Keratinocyte (primary cell): ENCODE measurements around the gene EBF3. TPM values are rescaled to one million over a fixed set of nuclear protein-coding genes. Genes with fewer than 3 reads are reported as not detected.

ENCODE experiments used
- DNase-seq: peaks from one replicate; pipeline ENCODE4 v3.0.0-alpha.2; 2011; ENCODE audit warnings: low read depth, missing footprints, low spot score
- FAIRE-seq: peaks from 2 replicates; lab custom pipeline; 2011; peaks lifted over from hg19 to GRCh38; lab: Jason Lieb, UNC
- H2AFZ ChIP-seq: 2 replicates; pipeline ENCODE4 v1.6.0; 2012; ENCODE audit warnings: low read length, control low read depth, inconsistent platforms; ENCODE audit not compliant: control insufficient read depth
- H3K27ac ChIP-seq: 2 replicates; pipeline ENCODE4 v1.5.1; 2011; ENCODE audit warnings: low read length; ENCODE audit not compliant: control insufficient read depth, insufficient read depth
- H3K27me3 ChIP-seq: 3 replicates; pipeline ENCODE4 v1.6.0; 2011; ENCODE audit warnings: low read length; ENCODE audit not compliant: control insufficient read depth, insufficient read depth; ENCODE audit errors: extremely low read depth
- H3K36me3 ChIP-seq, 2 experiments: 2 replicates in 1 of 2; 3 replicates in 1 of 2; pipeline ENCODE4 v1.5.1; 2011; ENCODE audit warnings: low read length in 2 of 2, mild to moderate bottlenecking in 1 of 2; ENCODE audit not compliant: control insufficient read depth in 2 of 2, insufficient read depth in 2 of 2; ENCODE audit errors: extremely low read depth in 1 of 2
- H3K4me1 ChIP-seq: 3 replicates; pipeline ENCODE4 v1.5.1; 2011; ENCODE audit warnings: low read length; ENCODE audit not compliant: control insufficient read depth, insufficient read depth; ENCODE audit errors: extremely low read depth
- H3K4me2 ChIP-seq: 3 replicates; pipeline ENCODE4 v1.6.0; 2011; ENCODE audit warnings: low read depth, low read length; ENCODE audit not compliant: control insufficient read depth, insufficient read depth; ENCODE audit errors: extremely low read depth
- H3K4me3 ChIP-seq, 3 experiments: fragments of 200-600 bp in 1 of 3; sonication (generic) in 1 of 3; 2 replicates in 2 of 3; 3 replicates in 1 of 3; pipeline ENCODE4 v1.5.1; 2011 to 2016; ENCODE audit warnings: low read length in 3 of 3, mild to moderate bottlenecking in 3 of 3, control low read depth in 2 of 3, inconsistent platforms in 1 of 3, low read depth in 1 of 3, mixed read lengths in 1 of 3, mixed run types in 1 of 3, moderate library complexity in 1 of 3; ENCODE audit not compliant: control insufficient read depth in 2 of 3, insufficient read depth in 2 of 3; ENCODE audit errors: extremely low read depth in 1 of 3
- H3K79me2 ChIP-seq: 2 replicates; pipeline ENCODE4 v1.6.0; 2012; ENCODE audit warnings: low read length; ENCODE audit not compliant: control insufficient read depth, insufficient read depth
- H3K9ac ChIP-seq: 3 replicates; pipeline ENCODE4 v1.6.0; 2011; ENCODE audit warnings: low read length; ENCODE audit not compliant: control insufficient read depth, insufficient read depth; ENCODE audit errors: extremely low read depth
- H3K9me1 ChIP-seq: 3 replicates; pipeline ENCODE4 v1.6.0; 2011; ENCODE audit warnings: low read length; ENCODE audit not compliant: control insufficient read depth, insufficient read depth; ENCODE audit errors: extremely low read depth
- H3K9me3 ChIP-seq: 2 replicates; pipeline ENCODE4 v1.5.1; 2012; ENCODE audit warnings: low read depth, low read length; ENCODE audit not compliant: control insufficient read depth
- H4K20me1 ChIP-seq: 3 replicates; pipeline ENCODE4 v1.6.0; 2011; ENCODE audit warnings: low read length; ENCODE audit not compliant: control insufficient read depth, insufficient read depth; ENCODE audit errors: extremely low read depth
- CTCF ChIP-seq, 3 experiments: IDR thresholded peaks in 1 of 3; conservative IDR thresholded peaks in 1 of 3; optimal IDR thresholded peaks in 1 of 3; 2 replicates in 2 of 3; 3 replicates in 1 of 3; pipeline versions ENCODE3 to v1.5.1; 2011; ENCODE audit warnings: low read length in 3 of 3, mild to moderate bottlenecking in 3 of 3, moderate library complexity in 2 of 3, control low read depth in 1 of 3, inconsistent platforms in 1 of 3; ENCODE audit not compliant: insufficient read depth in 2 of 3; ENCODE audit errors: extremely low read depth in 1 of 3
- EZH2 ChIP-seq: IDR thresholded peaks from one replicate; pipeline ENCODE4 v1.6.1; 2012; ENCODE audit warnings: inconsistent platforms, mild to moderate bottlenecking, low read length, moderate library complexity
- dilution Hi-C: fragments of 300-500 bp; cut with MboI; formaldehyde crosslinking; loops from one replicate; pipeline ENCODE4 v1.7.0; 2020; ENCODE audit warnings: low sequenced_read_pairs; ENCODE audit not compliant: extremely low pct_ligation_motif_present
- polyA plus RNA-seq, 5 experiments: library from polyadenylated mRNA; depleted of rRNA in 3 of 5; stranded (reverse) in 3 of 5; stranded (forward) in 1 of 5; unstranded in 1 of 5; fragments of >200 nt; gene quantifications; 1 replicate in 1 of 5; 2 replicates in 3 of 5; 3 replicates in 1 of 5; pipeline versions ENCODE4 v1.2.1 to v1.2.3, GENCODE V29; 2011 to 2012; ENCODE audit warnings: missing spikeins in 2 of 5, low read depth in 1 of 5, low replicate concordance in 1 of 5

The EBF3 gene
- polyA plus RNA-seq, 1 donor (not counting 4 experiments of a cell fraction or from before 2014, with no cell fraction given) = not detected

- no peaks in the 10 kb centered on the region for H3K4me1 ChIP-seq
- H3K9me3 ChIP-seq = no peaks in the 10 kb centered on the region
- no peaks in the 10 kb centered on the region for H3K79me2 ChIP-seq
- H3K27me3 ChIP-seq = no peaks in the 10 kb centered on the region
- no peak overlapping the region for H3K4me3 ChIP-seq
- no peak overlapping the region for H3K4me2 ChIP-seq
- no peak overlapping the region for H3K9ac ChIP-seq
- dilution Hi-C loops = no loop called here
- H4K20me1 ChIP-seq = no peaks in the 10 kb centered on the region
- no peak for FAIRE-seq
- H3K36me3 ChIP-seq = no peaks in the 10 kb centered on the region
- no peaks in the 10 kb centered on the region for H3K9me1 ChIP-seq
- TF ChIP-seq EZH2 (no peak), CTCF (optimal IDR thresholded peaks at IDR 0.05 in 1 of 3, IDR thresholded peaks at IDR 0.05 in 1 of 3, conservative IDR thresholded peaks at IDR 0.05 in 1 of 3; ENCODE audit: extremely low read depth in 1 of 3, insufficient read depth in 2 of 3, low read length in 3 of 3) (no peak)
- no peak for DNase-seq
- no peak overlapping the region for H2AFZ ChIP-seq
- H3K27ac ChIP-seq = no peak overlapping the region
Measured at GRCh38 chr10:129949411-129949810, 14.7 kb downstream of the EBF3 start.

GRCh38 chr10:129946859-129947258 is 17.2 kb downstream of the EBF3 start:
- FAIRE-seq (no peak), DNase-seq (no peak)
- TF ChIP-seq EZH2 = no peak
- no peak for TF ChIP-seq CTCF (optimal IDR thresholded peaks at IDR 0.05 in 1 of 3, IDR thresholded peaks at IDR 0.05 in 1 of 3, conservative IDR thresholded peaks at IDR 0.05 in 1 of 3; ENCODE audit: extremely low read depth in 1 of 3, insufficient read depth in 2 of 3, low read length in 3 of 3)
- no peaks in the 10 kb centered on the region for H3K27me3 ChIP-seq
- H3K36me3 ChIP-seq = no peaks in the 10 kb centered on the region
- no peak overlapping the region for H3K4me3 ChIP-seq
- H3K4me2 ChIP-seq = no peak overlapping the region
- no peak overlapping the region for H3K9ac ChIP-seq
- dilution Hi-C loops = no loop called here
- H3K4me1 ChIP-seq = no peaks in the 10 kb centered on the region
- H4K20me1 ChIP-seq = no peaks in the 10 kb centered on the region
- H3K9me3 ChIP-seq = no peaks in the 10 kb centered on the region
- H3K9me1 ChIP-seq = no peaks in the 10 kb centered on the region
- no peak overlapping the region for H3K27ac ChIP-seq
- H3K79me2 ChIP-seq = no peaks in the 10 kb centered on the region
- no peak overlapping the region for H2AFZ ChIP-seq
